ENCODE data around the gene AKAP11.
"Not testable (repeated sequence)": the region's sequence is repeated elsewhere in the genome, so short reads cannot be mapped to it uniquely, and the experiment has no call there.

The AKAP11 gene

GRCh38 chr13:42272115-42272803, at the start of gene AKAP11:
Gene AKAP11, plus strand, starts transcription at chr13:42272152. Its CDS starts 14,197 bp downstream, at chr13:42286349.
- peak in 1 of 2 donors; percentile 25 for DNase-seq

GRCh38 chr13:42223681-42224080, 48.3 kb upstream of the AKAP11 start:
- no peak for DNase-seq

GRCh38 chr13:42225051-42225450, 46.9 kb upstream of the AKAP11 start:
- no peak for DNase-seq

- not testable (repeated sequence) for DNase-seq
Observed at GRCh38 chr13:42226759-42227158, 45.2 kb upstream of the AKAP11 start.

- no peak for DNase-seq
Observed at GRCh38 chr13:42228527-42228926, 43.4 kb upstream of the AKAP11 start.

- no peak for DNase-seq
Observed at GRCh38 chr13:42229287-42229686, 42.7 kb upstream of the AKAP11 start.

GRCh38 chr13:42232671-42233070, 39.3 kb upstream of the AKAP11 start:
- no peak for DNase-seq

- no peak for DNase-seq
Observed at GRCh38 chr13:42233726-42234125, 38.2 kb upstream of the AKAP11 start.

- no peak for DNase-seq
Observed at GRCh38 chr13:42239161-42239560, 32.8 kb upstream of the AKAP11 start.

GRCh38 chr13:42239644-42240043, 32.3 kb upstream of the AKAP11 start:
- DNase-seq: no peak

GRCh38 chr13:42246541-42246940, 25.4 kb upstream of the AKAP11 start:
- no peak for DNase-seq

- DNase-seq: no peak
Observed at GRCh38 chr13:42247883-42248282, 24.1 kb upstream of the AKAP11 start.

GRCh38 chr13:42255886-42256285, 16.1 kb upstream of the AKAP11 start:
- no peak for DNase-seq

GRCh38 chr13:42258747-42259146, 13.2 kb upstream of the AKAP11 start:
- DNase-seq: no peak

GRCh38 chr13:42259515-42259914, 12.4 kb upstream of the AKAP11 start:
- DNase-seq: no peak

- no peak for DNase-seq
Observed at GRCh38 chr13:42260903-42261654, 10.9 kb upstream of the AKAP11 start.

- no peak for DNase-seq
Observed at GRCh38 chr13:42266473-42266872, 5.5 kb upstream of the AKAP11 start.

GRCh38 chr13:42270160-42270856, 1.6 kb upstream of the AKAP11 start:
- no peak for DNase-seq

- no peak for DNase-seq
Observed at GRCh38 chr13:42270857-42271215, 1.1 kb upstream of the AKAP11 start.

- DNase-seq: peak; percentile 97
Observed at GRCh38 chr13:42271337-42272114, 426 bp upstream of the AKAP11 start.

- DNase-seq: no peak
Observed at GRCh38 chr13:42272804-42273175, 838 bp downstream of the AKAP11 start.

GRCh38 chr13:42274386-42275097, 2.6 kb downstream of the AKAP11 start:
- DNase-seq: no peak

All from CD4-positive, alpha-beta T cell treated with Interferon alpha-2 for 1 hour (primary cell).